ENCODE data around the gene ATPAF2.

DNA sequence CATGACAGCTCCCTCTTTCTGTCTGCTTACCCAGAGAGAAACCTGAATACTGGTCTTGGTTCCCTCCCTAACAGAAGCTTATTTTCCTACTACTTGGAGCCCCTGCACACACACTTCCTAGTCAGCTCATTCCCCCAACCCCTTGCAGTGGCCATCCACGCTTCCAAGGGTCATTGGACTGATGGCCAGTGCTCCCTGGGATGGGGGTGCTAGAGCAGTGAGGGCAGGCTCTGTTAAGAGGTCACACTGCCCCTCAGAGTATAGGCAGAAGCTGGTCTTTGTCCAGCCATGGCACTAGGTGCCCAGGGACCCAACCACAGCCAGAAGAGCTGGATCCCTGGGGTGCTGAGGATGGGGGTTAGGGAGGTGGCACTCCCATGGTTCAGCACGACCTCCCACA, 53.8 kb downstream of the ATPAF2 start:
- TF ChIP-seq, protein P1, sequence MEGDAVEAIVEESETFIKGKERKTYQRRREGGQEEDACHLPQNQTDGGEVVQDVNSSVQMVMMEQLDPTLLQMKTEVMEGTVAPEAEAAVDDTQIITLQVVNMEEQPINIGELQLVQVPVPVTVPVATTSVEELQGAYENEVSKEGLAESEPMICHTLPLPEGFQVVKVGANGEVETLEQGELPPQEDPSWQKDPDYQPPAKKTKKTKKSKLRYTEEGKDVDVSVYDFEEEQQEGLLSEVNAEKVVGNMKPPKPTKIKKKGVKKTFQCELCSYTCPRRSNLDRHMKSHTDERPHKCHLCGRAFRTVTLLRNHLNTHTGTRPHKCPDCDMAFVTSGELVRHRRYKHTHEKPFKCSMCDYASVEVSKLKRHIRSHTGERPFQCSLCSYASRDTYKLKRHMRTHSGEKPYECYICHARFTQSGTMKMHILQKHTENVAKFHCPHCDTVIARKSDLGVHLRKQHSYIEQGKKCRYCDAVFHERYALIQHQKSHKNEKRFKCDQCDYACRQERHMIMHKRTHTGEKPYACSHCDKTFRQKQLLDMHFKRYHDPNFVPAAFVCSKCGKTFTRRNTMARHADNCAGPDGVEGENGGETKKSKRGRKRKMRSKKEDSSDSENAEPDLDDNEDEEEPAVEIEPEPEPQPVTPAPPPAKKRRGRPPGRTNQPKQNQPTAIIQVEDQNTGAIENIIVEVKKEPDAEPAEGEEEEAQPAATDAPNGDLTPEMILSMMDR (IDR thresholded peaks at IDR 0.05; ENCODE audit: insufficient read depth, low read length, poor library complexity, severe bottlenecking) = no peak
- TF ChIP-seq EZH2phosphoT487 (conservative IDR thresholded peaks at IDR 0.05; ENCODE audit: low read length) = no peak
